ENCODE data around the gene SWI5. TPM values are rescaled to one million over a fixed set of nuclear protein-coding genes. Genes with fewer than 3 reads are reported as not detected.

SWI5 gene
- total RNA-seq, 1 experiment from 2014 or later = 22.4 TPM

GRCh38 chr9:128243215-128244018 lies 32.7 kb upstream of the SWI5 start:
- no peaks in the 10 kb centered on the region for H3K9me3 ChIP-seq (ENCODE audit: control insufficient read depth in 1 of 2, insufficient read depth in 1 of 2, low read depth in 1 of 2, low read length in 2 of 2)
- no peak overlapping the region for H3K4me2 ChIP-seq (ENCODE audit: low read length)
- ChIA-PET POLR2A (no interaction called here), CTCF (no interaction called here), RAD21 (ENCODE audit: low non-redundant PET in 1 of 2, low total read pairs in 2 of 2, uncharacterized antibody in 2 of 2, unreplicated experiment in 2 of 2) (no interaction called here)
- no peak for ATAC-seq
- H3K27ac ChIP-seq (ENCODE audit: low read depth, low read length) = no peak overlapping the region
- H3K27me3 ChIP-seq (ENCODE audit: insufficient read depth, low read length) = no peaks in the 10 kb centered on the region
- no peak overlapping the region for H3K4me3 ChIP-seq (replicated peaks in 1 of 2; ENCODE audit: low read depth in 1 of 2, low read length in 2 of 2)
- intact Hi-C loops (cut with micrococcal nuclease) = no loop called here
- no TSS peak for BruUV-seq (replicated peaks)
- H3K4me1 ChIP-seq (ENCODE audit: control insufficient read depth in 1 of 2, insufficient read depth in 2 of 2, low read length in 2 of 2) = no peaks in the 10 kb centered on the region
- H3K9ac ChIP-seq (ENCODE audit: low read length) = no peak overlapping the region
- no peaks in the 10 kb centered on the region for H3K79me2 ChIP-seq (ENCODE audit: insufficient read depth, low read length)
- H4K20me1 ChIP-seq (ENCODE audit: insufficient read depth) = no peaks in the 10 kb centered on the region
- no peaks in the 10 kb centered on the region for H3K36me3 ChIP-seq (ENCODE audit: control insufficient read depth in 1 of 2, insufficient read depth in 2 of 2, low read length in 2 of 2)
- no peak overlapping the region for H2AFZ ChIP-seq (ENCODE audit: low read depth, low read length, poor library complexity, severe bottlenecking)
- TF ChIP-seq ELF1 (IDR thresholded peaks at IDR 0.05; ENCODE audit: borderline replicate concordance, low read depth) (no peak), ZBTB33 (IDR thresholded peaks at IDR 0.05; ENCODE audit: extremely low read depth, insufficient replicate concordance, low read length) (no peak), POLR2AphosphoS5 (IDR thresholded peaks at IDR 0.05; ENCODE audit: low read depth, low read length) (no peak), SP1 (IDR thresholded peaks at IDR 0.05; ENCODE audit: low read depth) (no peak), ATF3 (IDR thresholded peaks at IDR 0.05) (no peak)
- H3K9me2 ChIP-seq (ENCODE audit: insufficient read depth) = no peaks in the 10 kb centered on the region
- no peak for DNase-seq (ENCODE audit: low read depth, low spot score)

Data from HCT116 (cell line).